K562 (cell line): ENCODE measurements around the gene ZNF595. TPM values are rescaled to one million over a fixed set of nuclear protein-coding genes. Genes with fewer than 3 reads are reported as not detected.

Experiments used
- BACH1 ChIP-seq: fragments of 200-800 bp; sonication (Bioruptor generic); IDR thresholded peaks from 2 replicates; pipeline ENCODE4 v1.6.1; 2016; ENCODE audit warnings: missing genetic modification characterization, missing compliant biosample characterization
- CC2D1A ChIP-seq: fragments of 450-650 bp; IDR thresholded peaks from 2 replicates; pipeline ENCODE4 v1.6.1; 2017; ENCODE audit warnings: mild to moderate bottlenecking
- E2F5 ChIP-seq: sonication (generic); formaldehyde crosslinking; IDR thresholded peaks from 2 replicates; pipeline ENCODE4 v1.8.0; 2022; ENCODE audit warnings: mild to moderate bottlenecking, missing genetic modification reagents
- EHMT2 ChIP-seq: fragments of 450-650 bp; IDR thresholded peaks from 2 replicates; pipeline ENCODE4 v1.6.1; 2018; ENCODE audit warnings: antibody characterized with exemption
- GABPA ChIP-seq: fragments of 200-800 bp; sonication (Bioruptor generic); conservative IDR thresholded peaks from 2 replicates; pipeline ENCODE4 v1.6.1; 2016; ENCODE audit warnings: low read depth, missing genetic modification characterization, missing compliant biosample characterization
- GATAD2B ChIP-seq: fragments of 450-650 bp; IDR thresholded peaks from 2 replicates; pipeline ENCODE4 v1.6.1; 2017; ENCODE audit warnings: mild to moderate bottlenecking, borderline replicate concordance
- GTF2F1 ChIP-seq: IDR thresholded peaks from 2 replicates; pipeline ENCODE4 v1.6.1; 2011; ENCODE audit warnings: low read depth, low read length, improper control_type of control experiment
- HMGN3 ChIP-seq: IDR thresholded peaks from 2 replicates; pipeline ENCODE4 v1.6.1; 2011; ENCODE audit warnings: borderline replicate concordance, low read depth, mild to moderate bottlenecking, mixed read lengths, low read length; ENCODE audit not compliant: insufficient read length; ENCODE audit errors: extremely low read depth
- MAFF ChIP-seq: IDR thresholded peaks from 2 replicates; pipeline ENCODE4 v1.6.1; 2012; ENCODE audit warnings: low read length, improper control_type of control experiment
- MEIS2 ChIP-seq: fragments of 450-650 bp; IDR thresholded peaks from 2 replicates; pipeline ENCODE4 v1.6.1; 2014; ENCODE audit warnings: mild to moderate bottlenecking; ENCODE audit not compliant: partially characterized antibody
- SMARCE1 ChIP-seq: fragments of 450-650 bp; IDR thresholded peaks from 2 replicates; pipeline ENCODE4 v1.7.1; 2016; ENCODE audit warnings: mild to moderate bottlenecking
- ZNF586 ChIP-seq: fragments of 450-650 bp; formaldehyde crosslinking; conservative IDR thresholded peaks from 2 replicates; pipeline ENCODE4 v1.4.0; 2020; ENCODE audit warnings: mild to moderate bottlenecking, moderate library complexity
- polyA plus RNA-seq, 8 experiments: library from polyadenylated mRNA; depleted of rRNA in 4 of 8; stranded (reverse) in 5 of 8; unstranded in 3 of 8; fragments of >200 nt; fragmentation: Nextera tagmentation in 2 of 8; fragmentation: Illumina TruSeq in 1 of 8; extraction: Ambion mirVana in 2 of 8; extraction: Trizol in 1 of 8; gene quantifications; 2 replicates each; pipeline versions ENCODE4 v1.2.1 to v1.2.3, GENCODE V29; 2011 to 2014; ENCODE audit warnings: inconsistent platforms in 1 of 8, missing spikeins in 1 of 8
- total RNA-seq, 7 experiments: library from RNA; depleted of rRNA in 6 of 7; stranded (reverse); fragments of >200 nt in 6 of 7; fragmentation: Illumina TruSeq in 2 of 7; extraction: Trizol in 2 of 7; gene quantifications; 2 replicates each; pipeline versions ENCODE4 v1.2.1 to v1.2.3, GENCODE V29; 2011 to 2021; ENCODE audit warnings: low replicate concordance in 1 of 7
- TF ChIP-seq, protein P1 (sequence below), 2 experiments: fragments of 450-650 bp; conservative IDR thresholded peaks; 2 replicates each; pipeline ENCODE4 v1.6.1; 2017; ENCODE audit warnings: mild to moderate bottlenecking in 2 of 2, moderate library complexity in 2 of 2
- TF ChIP-seq, protein P2 (sequence below): fragments of 200-600 bp; sonication (generic); IDR thresholded peaks from one replicate; pipeline ENCODE4 v1.6.1; 2012; ENCODE audit warnings: mild to moderate bottlenecking, low read depth, low read length, inconsistent platforms

The ZNF595 gene
- total and polyA plus RNA-seq, 9 of the 15 experiments (the other 6 are each of a cell fraction or from before 2014, with no cell fraction given): 116 to 632 (median 237) TPM

- TF ChIP-seq, protein P1, sequence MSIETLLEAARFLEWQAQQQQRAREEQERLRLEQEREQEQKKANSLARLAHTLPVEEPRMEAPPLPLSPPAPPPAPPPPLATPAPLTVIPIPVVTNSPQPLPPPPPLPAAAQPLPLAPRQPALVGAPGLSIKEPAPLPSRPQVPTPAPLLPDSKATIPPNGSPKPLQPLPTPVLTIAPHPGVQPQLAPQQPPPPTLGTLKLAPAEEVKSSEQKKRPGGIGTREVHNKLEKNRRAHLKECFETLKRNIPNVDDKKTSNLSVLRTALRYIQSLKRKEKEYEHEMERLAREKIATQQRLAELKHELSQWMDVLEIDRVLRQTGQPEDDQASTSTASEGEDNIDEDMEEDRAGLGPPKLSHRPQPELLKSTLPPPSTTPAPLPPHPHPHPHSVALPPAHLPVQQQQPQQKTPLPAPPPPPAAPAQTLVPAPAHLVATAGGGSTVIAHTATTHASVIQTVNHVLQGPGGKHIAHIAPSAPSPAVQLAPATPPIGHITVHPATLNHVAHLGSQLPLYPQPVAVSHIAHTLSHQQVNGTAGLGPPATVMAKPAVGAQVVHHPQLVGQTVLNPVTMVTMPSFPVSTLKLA (conservative IDR thresholded peaks at IDR 0.05): peak in 1 of 2 experiments; percentile 14; a peak in 1 of 4 replicates
- no peak for TF ChIP-seq HMGN3
- TF ChIP-seq GABPA (tag): peak; percentile 53; the same call in 1 of the 2 replicates
- no peak for TF ChIP-seq MAFF
- TF ChIP-seq GATAD2B: no peak
- TF ChIP-seq MEIS2: peak; percentile 51
- TF ChIP-seq ZNF586 (CRISPR knock-in tag): no peak
- no peak for TF ChIP-seq SMARCE1
- no peak for TF ChIP-seq EHMT2
- peak; percentile 65; the same call in 1 of the 2 replicates for TF ChIP-seq CC2D1A
- TF ChIP-seq E2F5 (CRISPR knock-in tag): 0 out of 2 replicates have a peak, but pooled peaks have one; percentile 15
- TF ChIP-seq BACH1 (tag): no peak
- peak; percentile 38; the same call in 1 of the 2 replicates for TF ChIP-seq GTF2F1
- TF ChIP-seq, protein P2, sequence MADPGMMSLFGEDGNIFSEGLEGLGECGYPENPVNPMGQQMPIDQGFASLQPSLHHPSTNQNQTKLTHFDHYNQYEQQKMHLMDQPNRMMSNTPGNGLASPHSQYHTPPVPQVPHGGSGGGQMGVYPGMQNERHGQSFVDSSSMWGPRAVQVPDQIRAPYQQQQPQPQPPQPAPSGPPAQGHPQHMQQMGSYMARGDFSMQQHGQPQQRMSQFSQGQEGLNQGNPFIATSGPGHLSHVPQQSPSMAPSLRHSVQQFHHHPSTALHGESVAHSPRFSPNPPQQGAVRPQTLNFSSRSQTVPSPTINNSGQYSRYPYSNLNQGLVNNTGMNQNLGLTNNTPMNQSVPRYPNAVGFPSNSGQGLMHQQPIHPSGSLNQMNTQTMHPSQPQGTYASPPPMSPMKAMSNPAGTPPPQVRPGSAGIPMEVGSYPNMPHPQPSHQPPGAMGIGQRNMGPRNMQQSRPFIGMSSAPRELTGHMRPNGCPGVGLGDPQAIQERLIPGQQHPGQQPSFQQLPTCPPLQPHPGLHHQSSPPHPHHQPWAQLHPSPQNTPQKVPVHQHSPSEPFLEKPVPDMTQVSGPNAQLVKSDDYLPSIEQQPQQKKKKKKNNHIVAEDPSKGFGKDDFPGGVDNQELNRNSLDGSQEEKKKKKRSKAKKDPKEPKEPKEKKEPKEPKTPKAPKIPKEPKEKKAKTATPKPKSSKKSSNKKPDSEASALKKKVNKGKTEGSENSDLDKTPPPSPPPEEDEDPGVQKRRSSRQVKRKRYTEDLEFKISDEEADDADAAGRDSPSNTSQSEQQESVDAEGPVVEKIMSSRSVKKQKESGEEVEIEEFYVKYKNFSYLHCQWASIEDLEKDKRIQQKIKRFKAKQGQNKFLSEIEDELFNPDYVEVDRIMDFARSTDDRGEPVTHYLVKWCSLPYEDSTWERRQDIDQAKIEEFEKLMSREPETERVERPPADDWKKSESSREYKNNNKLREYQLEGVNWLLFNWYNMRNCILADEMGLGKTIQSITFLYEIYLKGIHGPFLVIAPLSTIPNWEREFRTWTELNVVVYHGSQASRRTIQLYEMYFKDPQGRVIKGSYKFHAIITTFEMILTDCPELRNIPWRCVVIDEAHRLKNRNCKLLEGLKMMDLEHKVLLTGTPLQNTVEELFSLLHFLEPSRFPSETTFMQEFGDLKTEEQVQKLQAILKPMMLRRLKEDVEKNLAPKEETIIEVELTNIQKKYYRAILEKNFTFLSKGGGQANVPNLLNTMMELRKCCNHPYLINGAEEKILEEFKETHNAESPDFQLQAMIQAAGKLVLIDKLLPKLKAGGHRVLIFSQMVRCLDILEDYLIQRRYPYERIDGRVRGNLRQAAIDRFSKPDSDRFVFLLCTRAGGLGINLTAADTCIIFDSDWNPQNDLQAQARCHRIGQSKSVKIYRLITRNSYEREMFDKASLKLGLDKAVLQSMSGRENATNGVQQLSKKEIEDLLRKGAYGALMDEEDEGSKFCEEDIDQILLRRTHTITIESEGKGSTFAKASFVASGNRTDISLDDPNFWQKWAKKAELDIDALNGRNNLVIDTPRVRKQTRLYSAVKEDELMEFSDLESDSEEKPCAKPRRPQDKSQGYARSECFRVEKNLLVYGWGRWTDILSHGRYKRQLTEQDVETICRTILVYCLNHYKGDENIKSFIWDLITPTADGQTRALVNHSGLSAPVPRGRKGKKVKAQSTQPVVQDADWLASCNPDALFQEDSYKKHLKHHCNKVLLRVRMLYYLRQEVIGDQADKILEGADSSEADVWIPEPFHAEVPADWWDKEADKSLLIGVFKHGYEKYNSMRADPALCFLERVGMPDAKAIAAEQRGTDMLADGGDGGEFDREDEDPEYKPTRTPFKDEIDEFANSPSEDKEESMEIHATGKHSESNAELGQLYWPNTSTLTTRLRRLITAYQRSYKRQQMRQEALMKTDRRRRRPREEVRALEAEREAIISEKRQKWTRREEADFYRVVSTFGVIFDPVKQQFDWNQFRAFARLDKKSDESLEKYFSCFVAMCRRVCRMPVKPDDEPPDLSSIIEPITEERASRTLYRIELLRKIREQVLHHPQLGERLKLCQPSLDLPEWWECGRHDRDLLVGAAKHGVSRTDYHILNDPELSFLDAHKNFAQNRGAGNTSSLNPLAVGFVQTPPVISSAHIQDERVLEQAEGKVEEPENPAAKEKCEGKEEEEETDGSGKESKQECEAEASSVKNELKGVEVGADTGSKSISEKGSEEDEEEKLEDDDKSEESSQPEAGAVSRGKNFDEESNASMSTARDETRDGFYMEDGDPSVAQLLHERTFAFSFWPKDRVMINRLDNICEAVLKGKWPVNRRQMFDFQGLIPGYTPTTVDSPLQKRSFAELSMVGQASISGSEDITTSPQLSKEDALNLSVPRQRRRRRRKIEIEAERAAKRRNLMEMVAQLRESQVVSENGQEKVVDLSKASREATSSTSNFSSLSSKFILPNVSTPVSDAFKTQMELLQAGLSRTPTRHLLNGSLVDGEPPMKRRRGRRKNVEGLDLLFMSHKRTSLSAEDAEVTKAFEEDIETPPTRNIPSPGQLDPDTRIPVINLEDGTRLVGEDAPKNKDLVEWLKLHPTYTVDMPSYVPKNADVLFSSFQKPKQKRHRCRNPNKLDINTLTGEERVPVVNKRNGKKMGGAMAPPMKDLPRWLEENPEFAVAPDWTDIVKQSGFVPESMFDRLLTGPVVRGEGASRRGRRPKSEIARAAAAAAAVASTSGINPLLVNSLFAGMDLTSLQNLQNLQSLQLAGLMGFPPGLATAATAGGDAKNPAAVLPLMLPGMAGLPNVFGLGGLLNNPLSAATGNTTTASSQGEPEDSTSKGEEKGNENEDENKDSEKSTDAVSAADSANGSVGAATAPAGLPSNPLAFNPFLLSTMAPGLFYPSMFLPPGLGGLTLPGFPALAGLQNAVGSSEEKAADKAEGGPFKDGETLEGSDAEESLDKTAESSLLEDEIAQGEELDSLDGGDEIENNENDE: no peak
Measured at GRCh38 chr4:124275-125081, 71.4 kb downstream of the ZNF595 start, which contains the start of gene ZNF718 (continued).
